ENCODE measurements around the gene LYST. TPM values are rescaled to one million over a fixed set of nuclear protein-coding genes. Genes with fewer than 3 reads are reported as not detected.

LYST gene
- total and polyA plus RNA-seq, 2 donors (not counting 3 experiments of a cell fraction or from before 2014, with no cell fraction given): 3.1 to 9.6 TPM

- dilution Hi-C loops (cut with MboI; ENCODE audit: extremely low pct_ligation_motif_present, low sequenced_read_pairs): no loop called here
- CTCF ChIA-PET: no interaction called here
- BruUV-seq (replicated peaks): no TSS peak
Observed at GRCh38 chr1:235644693-235645305, 221.9 kb downstream of the LYST start.

More at GRCh38 chr1:235644693-235645305, 221.9 kb downstream of the LYST start:
- intact Hi-C loops (cut with micrococcal nuclease): no loop called here
- Histone ChIP-seq H3K4me3 (replicated peaks in 1 of 3; ENCODE audit: insufficient read depth in 1 of 3, low read depth in 1 of 3, low read length in 3 of 3) (no peak overlapping the region), H3K4me2 (ENCODE audit: insufficient read depth, low read length) (no peak overlapping the region), H3K27me3 (ENCODE audit: control insufficient read depth in 2 of 2, insufficient read depth in 2 of 2, low read length in 2 of 2) (peaks cover 10 to 17% of the 10 kb centered on the region in 2 experiments), H3K9me3 (replicated peaks; ENCODE audit: control insufficient read depth, insufficient read depth, low read length) (no peaks in the 10 kb centered on the region), H2AFZ (ENCODE audit: low read depth, low read length) (no peak overlapping the region), H3K4me1 (ENCODE audit: control insufficient read depth, extremely low read depth, insufficient read depth, low read length) (peaks cover 17% of the 10 kb centered on the region), H3K9ac (replicated peaks; ENCODE audit: extremely low read depth, insufficient read depth, low read length) (no peak overlapping the region), H3K27ac (ENCODE audit: insufficient read depth, low read depth, low read length) (no peak overlapping the region), H3K9me1 (replicated peaks; ENCODE audit: control insufficient read depth, extremely low read depth, insufficient read depth, low read length) (no peaks in the 10 kb centered on the region), H4K20me1 (replicated peaks; ENCODE audit: control insufficient read depth, extremely low read depth, insufficient read depth, low read length) (no peaks in the 10 kb centered on the region), H3K36me3 (ENCODE audit: control insufficient read depth in 2 of 2, extremely low read depth in 1 of 2, insufficient read depth in 2 of 2, low read length in 2 of 2) (no peaks in the 10 kb centered on the region), H3K79me2 (ENCODE audit: control insufficient read depth, insufficient read depth, low read length) (no peaks in the 10 kb centered on the region)
- DNase-seq (ENCODE audit: low read depth, low spot score): no peak
- no peak for FAIRE-seq
- no peak for TF ChIP-seq JUN (IDR thresholded peaks at IDR 0.05; ENCODE audit: borderline replicate concordance, insufficient read depth, insufficient read length, low read depth)
- TF ChIP-seq EZH2 (IDR thresholded peaks at IDR 0.05; ENCODE audit: borderline replicate concordance, low read depth, low read length, severe bottlenecking): no peak
- no peak for TF ChIP-seq POLR2A (IDR thresholded peaks at IDR 0.05; ENCODE audit: low read depth, low read length)
- TF ChIP-seq FOS (IDR thresholded peaks at IDR 0.05; ENCODE audit: borderline replicate concordance, insufficient read depth, low read length): no peak
- TF ChIP-seq MYC (IDR thresholded peaks at IDR 0.05; ENCODE audit: low read depth, low read length): no peak
- TF ChIP-seq MAX (IDR thresholded peaks at IDR 0.05; ENCODE audit: insufficient read depth, insufficient read length): no peak
- TF ChIP-seq POLR2AphosphoS5 (IDR thresholded peaks at IDR 0.05; ENCODE audit: insufficient read depth, low read depth, low read length): no peak
- TF ChIP-seq GATA2 (IDR thresholded peaks at IDR 0.05; ENCODE audit: insufficient read depth, insufficient read length, low read depth, low read length): no peak
- TF ChIP-seq CTCF (IDR thresholded peaks at IDR 0.05; ENCODE audit: extremely low read depth in 1 of 2, insufficient read depth in 1 of 2, low read depth in 1 of 2, low read length in 2 of 2): no peak
- POLR2A ChIA-PET: no interaction called here
